A673 (cell line): ENCODE data around the gene FGR.

ENCODE experiments used
- EZH2 ChIP-seq: fragments of 200-600 bp; sonication (generic); IDR thresholded peaks from 2 replicates; pipeline ENCODE4 v1.6.1; 2017; ENCODE audit warnings: borderline replicate concordance, low read depth, mild to moderate bottlenecking, mixed read lengths, antibody characterized with exemption, low read length; ENCODE audit not compliant: poor library complexity, severe bottlenecking
- TF ChIP-seq, protein P1 (sequence below): fragments of 300-800, 200-600 bp; sonication (generic); conservative IDR thresholded peaks from 2 replicates; pipeline ENCODE4 v1.5.1; 2017; ENCODE audit warnings: low read depth, mild to moderate bottlenecking, antibody characterized with exemption, low read length, moderate library complexity, mixed read lengths

DNA sequence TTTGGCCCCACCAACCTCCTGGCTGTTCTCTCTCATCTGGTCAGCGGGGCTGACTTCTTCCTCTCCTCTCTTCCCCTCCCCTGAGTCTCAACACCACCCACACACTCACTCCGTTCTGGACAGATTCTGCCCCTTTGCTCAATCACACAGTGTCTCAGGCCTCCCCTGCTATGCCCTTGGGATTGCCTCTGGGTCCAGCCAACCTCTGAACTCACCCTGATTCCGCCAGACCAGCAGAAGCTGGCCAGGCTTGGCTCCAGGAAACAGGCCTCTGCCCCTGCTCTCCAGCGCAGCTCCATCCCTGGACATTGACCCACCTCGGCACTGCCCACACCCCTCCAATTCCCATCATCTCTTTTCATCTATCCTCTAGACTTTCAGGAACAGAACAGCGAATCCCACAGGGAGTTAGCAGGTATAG, 53.2 kb downstream of the FGR start:
- TF ChIP-seq, protein P1, sequence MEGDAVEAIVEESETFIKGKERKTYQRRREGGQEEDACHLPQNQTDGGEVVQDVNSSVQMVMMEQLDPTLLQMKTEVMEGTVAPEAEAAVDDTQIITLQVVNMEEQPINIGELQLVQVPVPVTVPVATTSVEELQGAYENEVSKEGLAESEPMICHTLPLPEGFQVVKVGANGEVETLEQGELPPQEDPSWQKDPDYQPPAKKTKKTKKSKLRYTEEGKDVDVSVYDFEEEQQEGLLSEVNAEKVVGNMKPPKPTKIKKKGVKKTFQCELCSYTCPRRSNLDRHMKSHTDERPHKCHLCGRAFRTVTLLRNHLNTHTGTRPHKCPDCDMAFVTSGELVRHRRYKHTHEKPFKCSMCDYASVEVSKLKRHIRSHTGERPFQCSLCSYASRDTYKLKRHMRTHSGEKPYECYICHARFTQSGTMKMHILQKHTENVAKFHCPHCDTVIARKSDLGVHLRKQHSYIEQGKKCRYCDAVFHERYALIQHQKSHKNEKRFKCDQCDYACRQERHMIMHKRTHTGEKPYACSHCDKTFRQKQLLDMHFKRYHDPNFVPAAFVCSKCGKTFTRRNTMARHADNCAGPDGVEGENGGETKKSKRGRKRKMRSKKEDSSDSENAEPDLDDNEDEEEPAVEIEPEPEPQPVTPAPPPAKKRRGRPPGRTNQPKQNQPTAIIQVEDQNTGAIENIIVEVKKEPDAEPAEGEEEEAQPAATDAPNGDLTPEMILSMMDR: no peak
- no peak for TF ChIP-seq EZH2
